DOHH2 (cell line): ENCODE measurements around the gene EPHB2.

Experiments
- H3F3A ChIP-seq: fragments of 200-600 bp; sonication (generic), shearing (Covaris generic); 2 replicates; pipeline ENCODE4 v1.6.0; 2016; ENCODE audit warnings: antibody characterized with exemption, mild to moderate bottlenecking; ENCODE audit not compliant: control insufficient read depth, insufficient read depth
- H3K27ac ChIP-seq: fragments of 200-600 bp; sonication (generic); 2 replicates; pipeline ENCODE4 v1.5.1; 2014; ENCODE audit warnings: low read depth, mild to moderate bottlenecking, low read length, moderate library complexity
- H3K27me3 ChIP-seq: fragments of 200-600 bp; sonication (generic); 2 replicates; pipeline ENCODE4 v1.6.1; 2014; ENCODE audit warnings: mild to moderate bottlenecking, low read length, mixed read lengths; ENCODE audit not compliant: control insufficient read depth
- H3K36me3 ChIP-seq: fragments of 200-600 bp; sonication (generic); 2 replicates; pipeline ENCODE4 v1.6.1; 2014; ENCODE audit warnings: mild to moderate bottlenecking, low read length, moderate library complexity, mixed read lengths; ENCODE audit not compliant: control insufficient read depth
- H3K4me1 ChIP-seq: fragments of 200-600 bp; sonication (generic); 2 replicates; pipeline ENCODE4 v1.6.1; 2014; ENCODE audit warnings: mild to moderate bottlenecking, low read length, mixed read lengths; ENCODE audit not compliant: control insufficient read depth
- H3K4me2 ChIP-seq: fragments of 200-600 bp; sonication (generic); 2 replicates; pipeline ENCODE4 v1.6.0; 2014; ENCODE audit warnings: mild to moderate bottlenecking, low read length, moderate library complexity
- H3K4me3 ChIP-seq: fragments of 200-600 bp; sonication (generic); 2 replicates; pipeline ENCODE4 v1.5.1; 2014; ENCODE audit warnings: mild to moderate bottlenecking, low read length, mixed read lengths
- H3K79me2 ChIP-seq: fragments of 200-600 bp; sonication (generic); 2 replicates; pipeline ENCODE4 v1.6.1; 2014; ENCODE audit warnings: mild to moderate bottlenecking, low read length, mixed read lengths; ENCODE audit not compliant: control insufficient read depth
- H3K9me2 ChIP-seq: fragments of 200-600 bp; sonication (generic); replicated peaks from 2 replicates; pipeline ENCODE4 v1.6.1; 2014; ENCODE audit warnings: mild to moderate bottlenecking, low read length, mixed read lengths; ENCODE audit not compliant: control insufficient read depth
- H3K9me3 ChIP-seq: fragments of 200-600 bp; sonication (generic); 2 replicates; pipeline ENCODE4 v1.6.1; 2014; ENCODE audit warnings: antibody characterized with exemption, low read length, mixed read lengths; ENCODE audit not compliant: control insufficient read depth, insufficient read depth
- H4K20me1 ChIP-seq: fragments of 200-600 bp; sonication (generic); 2 replicates; pipeline ENCODE4 v1.6.0; 2014; ENCODE audit warnings: low read depth, mild to moderate bottlenecking, antibody characterized with exemption, low read length, moderate library complexity; ENCODE audit not compliant: control insufficient read depth, insufficient read depth
- CTCF ChIP-seq: fragments of 200-600 bp; sonication (generic); IDR thresholded peaks from one replicate; pipeline ENCODE4 v1.5.1; 2014; ENCODE audit warnings: antibody characterized with exemption, mild to moderate bottlenecking, low read depth, low read length; ENCODE audit not compliant: poor library complexity, severe bottlenecking
- EZH2phosphoT487 ChIP-seq: fragments of 200-600 bp; sonication (generic); IDR thresholded peaks from 2 replicates; pipeline ENCODE4 v1.6.1; 2017; ENCODE audit warnings: borderline replicate concordance, mild to moderate bottlenecking, antibody characterized with exemption, low read length, moderate library complexity, mixed read lengths

The EPHB2 gene

GRCh38 chr1:22880174-22880601 is 169.5 kb downstream of the EPHB2 start:
- Histone ChIP-seq H3K36me3 (no peaks in the 10 kb centered on the region), H4K20me1 (0 out of 2 replicates have a peak, but pooled peaks cover 5% of the 10 kb centered on the region), H3K4me3 (no peak overlapping the region), H3K9me3 (no peaks in the 10 kb centered on the region), H3K27me3 (no peaks in the 10 kb centered on the region), H3K27ac (no peak overlapping the region), H3K9me2 (no peaks in the 10 kb centered on the region), H3K4me1 (no peaks in the 10 kb centered on the region), H3K4me2 (no peak overlapping the region), H3K79me2 (no peaks in the 10 kb centered on the region), H3F3A (no peaks in the 10 kb centered on the region)
- TF ChIP-seq CTCF (no peak), EZH2phosphoT487 (no peak)

- Histone ChIP-seq H3K9me3 (no peaks in the 10 kb centered on the region), H3F3A (no peaks in the 10 kb centered on the region), H3K4me1 (no peaks in the 10 kb centered on the region), H3K27me3 (no peaks in the 10 kb centered on the region), H3K9me2 (no peaks in the 10 kb centered on the region), H4K20me1 (0 out of 2 replicates have a peak, but pooled peaks cover under 1% of the 10 kb centered on the region), H3K79me2 (no peaks in the 10 kb centered on the region), H3K36me3 (no peaks in the 10 kb centered on the region), H3K27ac (no peak overlapping the region), H3K4me3 (no peak overlapping the region), H3K4me2 (no peak overlapping the region)
- no peak for TF ChIP-seq EZH2phosphoT487
- TF ChIP-seq CTCF: no peak
Observed at GRCh38 chr1:22883406-22883805, 172.8 kb downstream of the EPHB2 start.

GRCh38 chr1:22884806-22885530 is 174.3 kb downstream of the EPHB2 start:
- Histone ChIP-seq H3K36me3 (no peaks in the 10 kb centered on the region), H3K27ac (no peak overlapping the region), H3K4me2 (no peak overlapping the region), H4K20me1 (no peaks in the 10 kb centered on the region), H3K27me3 (no peaks in the 10 kb centered on the region), H3K4me3 (no peak overlapping the region), H3F3A (no peaks in the 10 kb centered on the region), H3K4me1 (no peaks in the 10 kb centered on the region), H3K9me2 (no peaks in the 10 kb centered on the region), H3K9me3 (no peaks in the 10 kb centered on the region), H3K79me2 (no peaks in the 10 kb centered on the region)
- TF ChIP-seq CTCF: no peak
- no peak for TF ChIP-seq EZH2phosphoT487
